H1 (cell line): ENCODE data around the gene MAFF. TPM values are rescaled to one million over a fixed set of nuclear protein-coding genes. Genes with fewer than 3 reads are reported as not detected.

Experiments
- CTCF ChIA-PET: fragments of 300-600 bp; sonication (Branson Sonifier 250); formaldehyde crosslinking; loops from one replicate; lab custom pipeline; 2021; ENCODE audit not compliant: partially characterized antibody; lab: Charles Lee
- POLR2A ChIA-PET: fragments of 300-600 bp; sonication (Branson Sonifier 250); formaldehyde crosslinking; loops from one replicate; lab custom pipeline; 2021; ENCODE audit warnings: inconsistent platforms; ENCODE audit not compliant: partially characterized antibody; lab: Charles Lee
- DNase-seq, 2 experiments: peaks; one replicate each; pipeline versions ENCODE4 v3.0.0 to v3.0.0-alpha.2; 2010 to 2022; ENCODE audit warnings: low spot score in 2 of 2, low read depth in 1 of 2, mixed read lengths in 1 of 2
- FAIRE-seq: peaks from 2 replicates; lab custom pipeline; 2011; peaks lifted over from hg19 to GRCh38; lab: Jason Lieb, UNC
- H2AFZ ChIP-seq: 2 replicates; pipeline ENCODE4 v1.8.1; 2012; ENCODE audit warnings: low read length, inconsistent platforms
- H2AK5ac ChIP-seq: 2 replicates; pipeline ENCODE4 v1.6.1; 2013; ENCODE audit warnings: low read depth, low read length
- H2BK120ac ChIP-seq: replicated peaks from 2 replicates; pipeline ENCODE3; 2013; ENCODE audit warnings: low read depth, low read length, inconsistent platforms
- H2BK12ac ChIP-seq: 2 replicates; pipeline ENCODE4 v1.6.1; 2013; ENCODE audit warnings: low read depth, low read length
- H2BK15ac ChIP-seq: 2 replicates; pipeline ENCODE4 v1.6.1; 2013; ENCODE audit warnings: low read length
- H2BK20ac ChIP-seq: 2 replicates; pipeline ENCODE4 v1.6.1; 2013; ENCODE audit warnings: low read length
- H2BK5ac ChIP-seq: 2 replicates; pipeline ENCODE4 v1.6.1; 2013; ENCODE audit warnings: low read depth, low read length
- H3K14ac ChIP-seq: 2 replicates; pipeline ENCODE4 v1.6.1; 2013; ENCODE audit warnings: inconsistent platforms; ENCODE audit not compliant: insufficient read length
- H3K18ac ChIP-seq: 2 replicates; pipeline ENCODE4 v1.6.1; 2013; ENCODE audit warnings: low read length; ENCODE audit errors: extremely low read depth
- H3K23ac ChIP-seq: 2 replicates; pipeline ENCODE4 v1.6.1; 2013; ENCODE audit warnings: inconsistent platforms; ENCODE audit not compliant: insufficient read length
- H3K23me2 ChIP-seq: 2 replicates; pipeline ENCODE4 v1.6.1; 2013; ENCODE audit warnings: low read depth, low read length
- H3K27ac ChIP-seq: 2 replicates; pipeline ENCODE4 v1.6.1; 2011; ENCODE audit warnings: low read depth, low read length, inconsistent platforms
- H3K27me3 ChIP-seq, 4 experiments: replicated peaks in 1 of 4; 1 replicate in 1 of 4; 2 replicates in 3 of 4; pipeline versions ENCODE4 v1.6.1 to v1.8.1; 2011 to 2013; ENCODE audit warnings: low read length in 3 of 4, mild to moderate bottlenecking in 3 of 4, inconsistent platforms in 2 of 4, mixed read lengths in 2 of 4, moderate library complexity in 1 of 4; ENCODE audit not compliant: control insufficient read depth in 3 of 4, insufficient read depth in 3 of 4; ENCODE audit errors: extremely low read depth in 1 of 4
- H3K36me3 ChIP-seq, 4 experiments: 2 replicates each; pipeline versions ENCODE4 v1.6.1 to v1.8.1; 2011 to 2013; ENCODE audit warnings: mild to moderate bottlenecking in 4 of 4, low read length in 3 of 4, moderate library complexity in 2 of 4, control low read depth in 1 of 4, inconsistent platforms in 1 of 4; ENCODE audit not compliant: insufficient read depth in 4 of 4, control insufficient read depth in 2 of 4
- H3K4ac ChIP-seq: replicated peaks from 2 replicates; pipeline ENCODE3; 2013; ENCODE audit warnings: low read length, low read depth, mixed read lengths, inconsistent platforms; ENCODE audit not compliant: insufficient read length
- H3K4me1 ChIP-seq, 4 experiments: replicated peaks in 1 of 4; 1 replicate in 1 of 4; 2 replicates in 3 of 4; pipeline versions ENCODE4 v1.6.1 to v1.8.1; 2011 to 2013; ENCODE audit warnings: low read length in 3 of 4, inconsistent platforms in 2 of 4, mixed read lengths in 1 of 4; ENCODE audit not compliant: insufficient read depth in 4 of 4, control insufficient read depth in 3 of 4
- H3K4me2 ChIP-seq, 2 experiments: 2 replicates each; pipeline versions ENCODE4 v1.6.1 to v1.8.1; 2011 to 2013; ENCODE audit warnings: low read depth in 2 of 2, low read length in 2 of 2, control low read depth in 1 of 2, inconsistent platforms in 1 of 2, mild to moderate bottlenecking in 1 of 2; ENCODE audit not compliant: insufficient read depth in 1 of 2
- H3K4me3 ChIP-seq, 4 experiments: fragments of 200-600, 300-600 bp in 1 of 4; sonication (generic), shearing (Covaris generic), sonication (Bioruptor Twin) in 1 of 4; 2 replicates each; pipeline versions ENCODE4 v1.5.1 to v1.8.1; 2011 to 2016; ENCODE audit warnings: low read length in 4 of 4, low read depth in 3 of 4, control low read depth in 2 of 4, inconsistent platforms in 2 of 4, mild to moderate bottlenecking in 2 of 4, mixed read lengths in 1 of 4, moderate library complexity in 1 of 4; ENCODE audit not compliant: insufficient read depth in 2 of 4; ENCODE audit errors: extremely low read depth in 1 of 4
- H3K56ac ChIP-seq: replicated peaks from 2 replicates; pipeline ENCODE3; 2013; ENCODE audit warnings: low read depth, mild to moderate bottlenecking, mixed read lengths, low read length, inconsistent platforms; ENCODE audit not compliant: insufficient read length
- H3K79me1 ChIP-seq: 2 replicates; pipeline ENCODE4 v1.6.1; 2013; ENCODE audit warnings: low read depth, low read length, control low read depth
- H3K79me2 ChIP-seq, 2 experiments: 2 replicates each; pipeline versions ENCODE4 v1.6.1 to v1.8.1; 2012 to 2013; ENCODE audit warnings: low read length in 2 of 2, mild to moderate bottlenecking in 2 of 2, inconsistent platforms in 1 of 2; ENCODE audit not compliant: insufficient read depth in 2 of 2, control insufficient read depth in 1 of 2
- H3K9ac ChIP-seq, 4 experiments: replicated peaks in 1 of 4; 1 replicate in 1 of 4; 2 replicates in 3 of 4; pipeline versions ENCODE4 v1.6.1 to v1.8.1; 2011 to 2013; ENCODE audit warnings: low read depth in 3 of 4, low read length in 3 of 4, control low read depth in 2 of 4, mild to moderate bottlenecking in 2 of 4, moderate library complexity in 2 of 4, inconsistent platforms in 1 of 4; ENCODE audit errors: extremely low read depth in 1 of 4
- H3K9me3 ChIP-seq, 2 experiments: 2 replicates each; pipeline versions ENCODE4 v1.6.1 to v1.8.1; 2012 to 2013; ENCODE audit warnings: mild to moderate bottlenecking in 2 of 2, moderate library complexity in 2 of 2, control low read depth in 1 of 2, inconsistent platforms in 1 of 2, low read depth in 1 of 2, low read length in 1 of 2, mixed read lengths in 1 of 2; ENCODE audit not compliant: insufficient read depth in 2 of 2
- H4K20me1 ChIP-seq, 2 experiments: replicated peaks in 1 of 2; 2 replicates each; pipeline versions ENCODE3 to v1.8.1; 2011 to 2013; ENCODE audit warnings: inconsistent platforms in 2 of 2, low read length in 2 of 2, mild to moderate bottlenecking in 1 of 2; ENCODE audit not compliant: insufficient read depth in 2 of 2, control insufficient read depth in 1 of 2
- H4K5ac ChIP-seq: 2 replicates; pipeline ENCODE4 v1.6.1; 2013; ENCODE audit warnings: low read length, low read depth, mixed read lengths, inconsistent platforms; ENCODE audit not compliant: insufficient read length
- H4K8ac ChIP-seq: 2 replicates; pipeline ENCODE4 v1.8.0; 2013; ENCODE audit warnings: mild to moderate bottlenecking, moderate library complexity, low read length, inconsistent platforms; ENCODE audit not compliant: insufficient read depth; ENCODE audit errors: extremely low read depth
- H4K91ac ChIP-seq: replicated peaks from 2 replicates; pipeline ENCODE3; 2013; ENCODE audit warnings: low read length, mixed read lengths, inconsistent platforms; ENCODE audit not compliant: insufficient read length
- BACH1 ChIP-seq: IDR thresholded peaks from 2 replicates; pipeline ENCODE4 v1.6.1; 2012; ENCODE audit warnings: low read length, improper control_type of control experiment
- CBX5 ChIP-seq: fragments of 300-800, 300-1000 bp; sonication (generic); IDR thresholded peaks from 2 replicates; pipeline ENCODE4 v1.7.1; 2016; ENCODE audit warnings: antibody characterized with exemption, low read length, low read depth
- CTBP2 ChIP-seq: IDR thresholded peaks from 2 replicates; pipeline ENCODE4 v1.7.0; 2011; ENCODE audit warnings: borderline replicate concordance, mild to moderate bottlenecking, moderate library complexity, mixed read lengths, low read length; ENCODE audit not compliant: insufficient read depth, insufficient read length
- KDM4A ChIP-seq: IDR thresholded peaks from one replicate; pipeline ENCODE4 v1.7.1; 2012; ENCODE audit warnings: low read depth, mild to moderate bottlenecking, moderate library complexity, low read length, inconsistent platforms; ENCODE audit not compliant: severe bottlenecking
- NRF1 ChIP-seq: IDR thresholded peaks from 2 replicates; pipeline ENCODE4 v1.6.1; 2011; ENCODE audit warnings: mild to moderate bottlenecking, low read depth, low read length, improper control_type of control experiment
- RAD21 ChIP-seq, 2 experiments: IDR thresholded peaks in 1 of 2; conservative IDR thresholded peaks in 1 of 2; 2 replicates each; pipeline ENCODE4 v1.6.1; 2011; ENCODE audit warnings: low read depth in 2 of 2, low read length in 2 of 2, improper control_type of control experiment in 1 of 2, inconsistent platforms in 1 of 2, mild to moderate bottlenecking in 1 of 2, moderate library complexity in 1 of 2
- RNF2 ChIP-seq: fragments of 200-900, 300-1000 bp; sonication (generic); IDR thresholded peaks from 2 replicates; pipeline ENCODE4 v1.7.1; 2016; ENCODE audit warnings: borderline replicate concordance, low read depth, mild to moderate bottlenecking, antibody characterized with exemption, low read length; ENCODE audit not compliant: poor library complexity, severe bottlenecking; ENCODE audit errors: missing control alignments
- SIRT6 ChIP-seq: IDR thresholded peaks from one replicate; pipeline ENCODE4 v1.7.1; 2012; ENCODE audit warnings: low read length, inconsistent platforms
- TBP ChIP-seq: IDR thresholded peaks from 2 replicates; pipeline ENCODE4 v1.6.1; 2011; ENCODE audit warnings: low read depth, low read length, improper control_type of control experiment
- WGBS, 2 experiments: shearing (Covaris generic) in 1 of 2; methylation state at CpG; one replicate each; pipeline versions ENCODE4 v1.1.6 to v1.1.7; 2013 to 2015; ENCODE audit warnings: low lambda C conversion rate in 2 of 2, mixed read lengths in 2 of 2, inconsistent platforms in 1 of 2, low coverage in 1 of 2, missing lambda C conversion rate in 1 of 2; ENCODE audit not compliant: insufficient replicate concordance in 2 of 2, insufficient coverage in 1 of 2, insufficient read length in 1 of 2; ENCODE audit errors: extremely low coverage in 1 of 2, missing lambda C conversion rate in 1 of 2; 5-methylcytosine and 5-hydroxymethylcytosine counted together
- polyA plus RNA-seq, 7 experiments: library from polyadenylated mRNA; depleted of rRNA in 3 of 7; stranded (reverse) in 5 of 7; unstranded in 2 of 7; fragments of >200 nt in 5 of 7; fragments of 200-250 nt in 2 of 7; gene quantifications; 1 replicate in 5 of 7; 2 replicates in 1 of 7; 4 replicates in 1 of 7; pipeline versions ENCODE4 v1.2.1 to v1.2.3, GENCODE V29; 2011 to 2013; ENCODE audit warnings: missing spikeins in 2 of 7, mixed read lengths in 2 of 7
- total RNA-seq: library from RNA; stranded (reverse); fragmentation: NEBNext Ultra II Directional; extraction: Animal tissue kit (Norgen Biotek cat#: 25700); gene quantifications from 2 replicates; pipeline ENCODE4 v1.2.1, GENCODE V29; 2021
- TF ChIP-seq, protein P1 (sequence below), 3 experiments: IDR thresholded peaks; 1 replicate in 2 of 3; 2 replicates in 1 of 3; pipeline versions ENCODE4 v1.5.1 to v1.6.1; 2011; ENCODE audit warnings: low read length in 3 of 3, mild to moderate bottlenecking in 3 of 3, inconsistent platforms in 2 of 3, low read depth in 1 of 3, moderate library complexity in 1 of 3; ENCODE audit not compliant: insufficient read depth in 1 of 3; ENCODE audit errors: control extremely low read depth in 1 of 3

Gene MAFF
- total and polyA plus RNA-seq, 2 of the 8 experiments (the other 6 are each of a cell fraction or from before 2014, with no cell fraction given) = 1.5 to 6.3 TPM

DNA sequence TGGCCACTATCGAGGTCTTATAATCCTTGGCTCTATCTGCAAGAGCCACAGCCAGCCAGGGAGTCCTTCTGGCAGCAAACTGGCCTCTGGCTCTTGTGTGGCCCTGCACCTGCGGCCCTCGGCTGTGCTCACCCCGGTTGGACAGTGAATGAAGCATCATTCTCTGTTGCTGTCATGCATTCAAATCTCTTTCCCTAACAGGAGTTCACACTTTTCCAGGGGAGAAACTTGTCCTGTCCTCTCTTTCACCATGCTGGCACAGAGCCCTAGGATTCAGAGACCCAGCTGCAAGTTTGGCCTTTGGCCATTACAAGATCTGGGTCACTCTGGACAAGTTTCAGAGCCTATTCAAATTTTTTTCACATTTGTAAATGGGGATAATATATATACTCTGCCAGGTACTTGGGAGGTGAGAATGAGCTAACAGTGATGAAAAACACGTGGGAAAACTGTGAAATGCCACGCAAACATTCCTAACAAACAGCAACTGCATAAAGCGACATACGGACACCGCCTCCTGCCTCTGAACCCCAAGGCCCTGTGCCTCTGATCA lies 36.8 kb downstream of the MAFF start:
- Histone ChIP-seq H4K20me1 (no peaks in the 10 kb centered on the region), H3K27me3 (no peaks in the 10 kb centered on the region), H3K18ac (no peak overlapping the region), H2BK15ac (no peak overlapping the region), H2BK120ac (no peak overlapping the region), H3K4ac (no peak overlapping the region), H3K79me1 (peaks cover 5% of the 10 kb centered on the region; the same call in 1 of the 2 replicates), H3K4me2 (no peak overlapping the region), H2BK5ac (peak overlapping the region; percentile 77), H3K23me2 (no peaks in the 10 kb centered on the region), H2BK20ac (no peak overlapping the region), H3K9me3 (no peaks in the 10 kb centered on the region), H2AK5ac (no peak overlapping the region; the same call in 1 of the 2 replicates), H3K23ac (no peak overlapping the region), H3K4me1 (peaks cover 0 to 9% (median 0%) of the 10 kb centered on the region in 4 experiments; a peak in 4 of 7 replicates), H3K14ac (no peak overlapping the region), H4K8ac (peak overlapping the region; percentile 16; the same call in 1 of the 2 replicates), H3K27ac (no peak overlapping the region), H2BK12ac (no peak overlapping the region), H4K91ac (no peak overlapping the region), H3K4me3 (no peak overlapping the region), H4K5ac (no peak overlapping the region), H3K9ac (no peak overlapping the region), H3K79me2 (no peaks in the 10 kb centered on the region), H3K36me3 (peaks cover 0 to 21% (median 7%) of the 10 kb centered on the region in 4 experiments; a peak in 7 of 8 replicates), H3K56ac (no peak overlapping the region), H2AFZ (no peak overlapping the region)
- no peak for DNase-seq
- POLR2A ChIA-PET = no interaction called here
- FAIRE-seq = no peak
- WGBS, 2 experiments = 92% methylated on average over 9 of the region's 9 CpGs; no CpG with 5 or more reads in 1 of the 2 experiments
- CTCF ChIA-PET = interaction anchor here (0.6 to 1.2 kb wide), 5 partner anchors 8 to 165 kb away, joined by 3 to 5 read pairs (median 4); no protein-coding TSS in a partner anchor
- TF ChIP-seq RAD21 (IDR thresholded peaks at IDR 0.05 in 1 of 2, conservative IDR thresholded peaks at IDR 0.05 in 1 of 2; ENCODE audit: low read depth in 2 of 2, low read length in 2 of 2) = no peak
- no peak for TF ChIP-seq SIRT6
- TF ChIP-seq CTBP2 = no peak
- TF ChIP-seq NRF1 = no peak
- TF ChIP-seq CBX5 = no peak
- TF ChIP-seq RNF2 = no peak
- TF ChIP-seq TBP = no peak
- TF ChIP-seq, protein P1, sequence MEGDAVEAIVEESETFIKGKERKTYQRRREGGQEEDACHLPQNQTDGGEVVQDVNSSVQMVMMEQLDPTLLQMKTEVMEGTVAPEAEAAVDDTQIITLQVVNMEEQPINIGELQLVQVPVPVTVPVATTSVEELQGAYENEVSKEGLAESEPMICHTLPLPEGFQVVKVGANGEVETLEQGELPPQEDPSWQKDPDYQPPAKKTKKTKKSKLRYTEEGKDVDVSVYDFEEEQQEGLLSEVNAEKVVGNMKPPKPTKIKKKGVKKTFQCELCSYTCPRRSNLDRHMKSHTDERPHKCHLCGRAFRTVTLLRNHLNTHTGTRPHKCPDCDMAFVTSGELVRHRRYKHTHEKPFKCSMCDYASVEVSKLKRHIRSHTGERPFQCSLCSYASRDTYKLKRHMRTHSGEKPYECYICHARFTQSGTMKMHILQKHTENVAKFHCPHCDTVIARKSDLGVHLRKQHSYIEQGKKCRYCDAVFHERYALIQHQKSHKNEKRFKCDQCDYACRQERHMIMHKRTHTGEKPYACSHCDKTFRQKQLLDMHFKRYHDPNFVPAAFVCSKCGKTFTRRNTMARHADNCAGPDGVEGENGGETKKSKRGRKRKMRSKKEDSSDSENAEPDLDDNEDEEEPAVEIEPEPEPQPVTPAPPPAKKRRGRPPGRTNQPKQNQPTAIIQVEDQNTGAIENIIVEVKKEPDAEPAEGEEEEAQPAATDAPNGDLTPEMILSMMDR (IDR thresholded peaks at IDR 0.05; ENCODE audit: control extremely low read depth in 1 of 3, insufficient read depth in 1 of 3, low read depth in 1 of 3, low read length in 3 of 3) = no peak
- no peak for TF ChIP-seq KDM4A
- TF ChIP-seq BACH1 = no peak
